Smooth muscle cell of the brain vasculature (primary cell): ENCODE measurements around the gene NTRK3.

ENCODE experiments used
- DNase-seq: peaks from one replicate; pipeline ENCODE4 v3.0.0-alpha.2; 2012; ENCODE audit warnings: low read depth, low spot score

The NTRK3 gene

GRCh38 chr15:88002706-88003105 lies 253.8 kb downstream of the NTRK3 start:
- no peak for DNase-seq

- DNase-seq = no peak
These were observed 257.9 kb downstream of the NTRK3 start for GRCh38 chr15:87998630-87999029.

GRCh38 chr15:87986776-87987175 lies 269.8 kb downstream of the NTRK3 start:
- DNase-seq = no peak

- no peak for DNase-seq
These were observed 271.1 kb downstream of the NTRK3 start for GRCh38 chr15:87985451-87985850.

- DNase-seq = no peak
These were observed 274.6 kb downstream of the NTRK3 start for GRCh38 chr15:87981969-87982368.

GRCh38 chr15:87977907-87978306 lies 278.6 kb downstream of the NTRK3 start:
- DNase-seq = no peak

- DNase-seq = no peak
These were observed 280.0 kb downstream of the NTRK3 start for GRCh38 chr15:87976552-87976951.

- no peak for DNase-seq
These were observed 282.9 kb downstream of the NTRK3 start for GRCh38 chr15:87973501-87974215.

- no peak for DNase-seq
These were observed 285.5 kb downstream of the NTRK3 start for GRCh38 chr15:87971076-87971475.

- DNase-seq = no peak
These were observed 288.6 kb downstream of the NTRK3 start for GRCh38 chr15:87967951-87968350.

- no peak for DNase-seq
These were observed 291.2 kb downstream of the NTRK3 start for GRCh38 chr15:87965304-87965703.

- DNase-seq = no peak
These were observed 294.1 kb downstream of the NTRK3 start for GRCh38 chr15:87962428-87962827.

- DNase-seq = no peak
These were observed 294.6 kb downstream of the NTRK3 start for GRCh38 chr15:87961851-87962420.

- no peak for DNase-seq
These were observed 296.9 kb downstream of the NTRK3 start for GRCh38 chr15:87959662-87960061.

GRCh38 chr15:87959080-87959479 lies 297.5 kb downstream of the NTRK3 start:
- DNase-seq = no peak

GRCh38 chr15:87955284-87955909 lies 301.1 kb downstream of the NTRK3 start:
- DNase-seq = no peak

GRCh38 chr15:87954793-87955192 lies 301.7 kb downstream of the NTRK3 start:
- DNase-seq = no peak

GRCh38 chr15:87952736-87953287 lies 303.7 kb downstream of the NTRK3 start:
- DNase-seq = no peak

- DNase-seq = no peak
These were observed 306.8 kb downstream of the NTRK3 start for GRCh38 chr15:87949575-87950223.

- DNase-seq = no peak
These were observed 307.4 kb downstream of the NTRK3 start for GRCh38 chr15:87949151-87949574.

GRCh38 chr15:87947560-87947959 lies 309.0 kb downstream of the NTRK3 start:
- DNase-seq = no peak

- no peak for DNase-seq
These were observed 311.3 kb downstream of the NTRK3 start for GRCh38 chr15:87945246-87945645.
